ENCODE results near the gene ETFA.

The ETFA gene

DNA sequence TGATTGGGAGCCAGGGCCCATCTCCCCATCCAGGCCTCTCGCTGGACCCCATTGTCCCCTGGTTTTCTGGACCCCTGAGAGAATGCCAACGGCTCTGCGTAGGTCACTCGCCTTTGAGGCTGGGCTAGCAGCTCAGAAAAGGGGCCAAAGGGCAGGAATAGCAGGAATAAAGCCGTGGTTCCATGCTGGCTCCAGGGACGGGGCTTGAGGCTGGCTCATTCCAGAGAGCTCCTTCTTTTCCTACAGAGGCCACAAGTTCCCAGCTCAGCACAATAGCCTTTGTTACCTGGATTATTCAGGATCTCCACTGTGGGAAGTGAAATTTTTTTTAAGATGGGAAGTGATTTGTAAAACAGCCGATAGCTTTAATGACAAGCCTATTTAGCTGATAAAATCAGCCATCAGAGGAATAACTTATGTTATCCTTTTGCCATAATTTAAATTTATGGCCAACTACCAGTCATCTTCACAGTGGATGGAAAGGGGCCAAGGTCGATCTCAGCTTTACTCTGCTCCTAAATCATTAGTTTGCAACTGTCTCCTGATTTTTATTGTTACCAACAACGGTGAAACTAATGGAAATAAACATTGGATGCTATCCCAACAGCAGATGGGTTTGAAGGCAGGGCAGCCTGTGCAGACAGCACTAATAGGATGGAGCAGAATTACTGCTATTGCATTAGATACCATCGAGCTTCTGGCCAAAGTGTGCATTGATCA lies 127.2 kb downstream of the ETFA start:
- TF ChIP-seq ZFP30 (CRISPR knock-in tag; IDR thresholded peaks at IDR 0.05) (no peak), ISL1 (CRISPR knock-in tag; IDR thresholded peaks at IDR 0.05) (peak; percentile 79)
- TF ChIP-seq, protein P1, sequence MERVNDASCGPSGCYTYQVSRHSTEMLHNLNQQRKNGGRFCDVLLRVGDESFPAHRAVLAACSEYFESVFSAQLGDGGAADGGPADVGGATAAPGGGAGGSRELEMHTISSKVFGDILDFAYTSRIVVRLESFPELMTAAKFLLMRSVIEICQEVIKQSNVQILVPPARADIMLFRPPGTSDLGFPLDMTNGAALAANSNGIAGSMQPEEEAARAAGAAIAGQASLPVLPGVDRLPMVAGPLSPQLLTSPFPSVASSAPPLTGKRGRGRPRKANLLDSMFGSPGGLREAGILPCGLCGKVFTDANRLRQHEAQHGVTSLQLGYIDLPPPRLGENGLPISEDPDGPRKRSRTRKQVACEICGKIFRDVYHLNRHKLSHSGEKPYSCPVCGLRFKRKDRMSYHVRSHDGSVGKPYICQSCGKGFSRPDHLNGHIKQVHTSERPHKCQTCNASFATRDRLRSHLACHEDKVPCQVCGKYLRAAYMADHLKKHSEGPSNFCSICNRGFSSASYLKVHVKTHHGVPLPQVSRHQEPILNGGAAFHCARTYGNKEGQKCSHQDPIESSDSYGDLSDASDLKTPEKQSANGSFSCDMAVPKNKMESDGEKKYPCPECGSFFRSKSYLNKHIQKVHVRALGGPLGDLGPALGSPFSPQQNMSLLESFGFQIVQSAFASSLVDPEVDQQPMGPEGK (CRISPR knock-in tag; IDR thresholded peaks at IDR 0.05; ENCODE audit: borderline replicate concordance) = 0 out of 2 replicates have a peak, but pooled peaks have one; percentile 16
- ATAC-seq = peak; percentile 69

DNA sequence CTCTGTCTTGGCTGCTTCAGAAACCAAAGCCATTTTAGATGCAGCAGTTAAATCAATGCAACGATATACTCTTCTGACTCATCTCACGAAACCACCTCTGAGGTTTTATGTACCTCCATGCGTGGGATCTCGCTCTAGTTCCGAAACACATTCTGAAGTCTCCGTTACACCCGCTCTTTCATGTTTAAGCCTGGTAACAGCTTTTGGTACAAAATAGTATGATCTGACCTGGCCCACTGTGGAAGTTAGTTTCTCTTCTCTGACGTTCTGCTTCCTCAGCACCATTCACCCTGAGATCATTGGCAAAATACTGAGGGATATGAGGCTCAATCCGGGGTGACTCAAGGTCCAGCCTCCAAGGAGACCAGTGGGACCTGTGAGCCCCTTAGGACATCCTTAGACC lies 129.6 kb downstream of the ETFA start:
- no peak for ATAC-seq
- TF ChIP-seq ZC3H10 (CRISPR knock-in tag; IDR thresholded peaks at IDR 0.05) (no peak), GLIS3 (CRISPR knock-in tag; IDR thresholded peaks at IDR 0.05) (no peak), ZNF8 (CRISPR knock-in tag; IDR thresholded peaks at IDR 0.05) (no peak), OSR1 (CRISPR knock-in tag; IDR thresholded peaks at IDR 0.05) (no peak), PPARA (CRISPR knock-in tag; IDR thresholded peaks at IDR 0.05; ENCODE audit: borderline replicate concordance) (no peak), ZFP3 (CRISPR knock-in tag; IDR thresholded peaks at IDR 0.05) (no peak), ESRRG (CRISPR knock-in tag; IDR thresholded peaks at IDR 0.05) (no peak), TCF4 (CRISPR knock-in tag; IDR thresholded peaks at IDR 0.05; ENCODE audit: borderline replicate concordance) (no peak), CSDC2 (CRISPR knock-in tag; IDR thresholded peaks at IDR 0.05) (no peak)
- TF ChIP-seq, protein P2, sequence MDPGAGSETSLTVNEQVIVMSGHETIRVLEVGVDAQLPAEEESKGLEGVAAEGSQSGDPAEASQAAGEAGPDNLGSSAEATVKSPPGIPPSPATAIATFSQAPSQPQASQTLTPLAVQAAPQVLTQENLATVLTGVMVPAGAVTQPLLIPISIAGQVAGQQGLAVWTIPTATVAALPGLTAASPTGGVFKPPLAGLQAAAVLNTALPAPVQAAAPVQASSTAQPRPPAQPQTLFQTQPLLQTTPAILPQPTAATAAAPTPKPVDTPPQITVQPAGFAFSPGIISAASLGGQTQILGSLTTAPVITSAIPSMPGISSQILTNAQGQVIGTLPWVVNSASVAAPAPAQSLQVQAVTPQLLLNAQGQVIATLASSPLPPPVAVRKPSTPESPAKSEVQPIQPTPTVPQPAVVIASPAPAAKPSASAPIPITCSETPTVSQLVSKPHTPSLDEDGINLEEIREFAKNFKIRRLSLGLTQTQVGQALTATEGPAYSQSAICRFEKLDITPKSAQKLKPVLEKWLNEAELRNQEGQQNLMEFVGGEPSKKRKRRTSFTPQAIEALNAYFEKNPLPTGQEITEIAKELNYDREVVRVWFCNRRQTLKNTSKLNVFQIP (CRISPR knock-in tag; IDR thresholded peaks at IDR 0.05; ENCODE audit: borderline replicate concordance, low read depth) = no peak
- TF ChIP-seq, protein P3, sequence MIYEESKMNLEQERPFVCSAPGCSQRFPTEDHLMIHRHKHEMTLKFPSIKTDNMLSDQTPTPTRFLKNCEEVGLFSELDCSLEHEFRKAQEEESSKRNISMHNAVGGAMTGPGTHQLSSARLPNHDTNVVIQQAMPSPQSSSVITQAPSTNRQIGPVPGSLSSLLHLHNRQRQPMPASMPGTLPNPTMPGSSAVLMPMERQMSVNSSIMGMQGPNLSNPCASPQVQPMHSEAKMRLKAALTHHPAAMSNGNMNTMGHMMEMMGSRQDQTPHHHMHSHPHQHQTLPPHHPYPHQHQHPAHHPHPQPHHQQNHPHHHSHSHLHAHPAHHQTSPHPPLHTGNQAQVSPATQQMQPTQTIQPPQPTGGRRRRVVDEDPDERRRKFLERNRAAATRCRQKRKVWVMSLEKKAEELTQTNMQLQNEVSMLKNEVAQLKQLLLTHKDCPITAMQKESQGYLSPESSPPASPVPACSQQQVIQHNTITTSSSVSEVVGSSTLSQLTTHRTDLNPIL (CRISPR knock-in tag; IDR thresholded peaks at IDR 0.05; ENCODE audit: low read depth) = no peak
- TF ChIP-seq, protein P4, sequence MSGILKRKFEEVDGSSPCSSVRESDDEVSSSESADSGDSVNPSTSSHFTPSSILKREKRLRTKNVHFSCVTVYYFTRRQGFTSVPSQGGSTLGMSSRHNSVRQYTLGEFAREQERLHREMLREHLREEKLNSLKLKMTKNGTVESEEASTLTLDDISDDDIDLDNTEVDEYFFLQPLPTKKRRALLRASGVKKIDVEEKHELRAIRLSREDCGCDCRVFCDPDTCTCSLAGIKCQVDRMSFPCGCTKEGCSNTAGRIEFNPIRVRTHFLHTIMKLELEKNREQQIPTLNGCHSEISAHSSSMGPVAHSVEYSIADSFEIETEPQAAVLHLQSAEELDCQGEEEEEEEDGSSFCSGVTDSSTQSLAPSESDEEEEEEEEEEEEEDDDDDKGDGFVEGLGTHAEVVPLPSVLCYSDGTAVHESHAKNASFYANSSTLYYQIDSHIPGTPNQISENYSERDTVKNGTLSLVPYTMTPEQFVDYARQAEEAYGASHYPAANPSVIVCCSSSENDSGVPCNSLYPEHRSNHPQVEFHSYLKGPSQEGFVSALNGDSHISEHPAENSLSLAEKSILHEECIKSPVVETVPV (CRISPR knock-in tag; IDR thresholded peaks at IDR 0.05) = no peak

DNA sequence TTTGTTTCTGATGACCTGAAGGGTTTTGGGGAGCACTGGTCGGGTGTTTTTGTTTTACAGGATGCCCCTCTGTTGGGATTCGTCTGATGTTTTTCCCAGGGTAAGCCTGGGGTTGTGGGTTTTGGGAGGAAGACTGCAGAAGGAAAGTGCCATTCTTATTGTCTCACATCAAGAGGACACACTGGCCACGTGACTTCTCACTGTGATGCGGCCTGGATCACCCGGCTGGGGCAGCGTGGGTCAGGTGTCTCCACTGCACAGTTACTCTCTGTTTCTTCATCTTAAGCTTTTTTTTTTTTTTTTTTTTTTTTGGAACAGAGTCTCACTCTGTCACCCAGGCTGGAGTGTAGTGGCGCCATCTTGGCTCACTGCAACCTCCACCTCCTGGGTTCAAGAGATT lies 130.9 kb downstream of the ETFA start:
- no peak for ATAC-seq
- TF ChIP-seq ZNF8 (CRISPR knock-in tag; IDR thresholded peaks at IDR 0.05) (no peak), CSDC2 (CRISPR knock-in tag; IDR thresholded peaks at IDR 0.05) (no peak), GLIS3 (CRISPR knock-in tag; IDR thresholded peaks at IDR 0.05) (no peak), SNAI2 (CRISPR knock-in tag; IDR thresholded peaks at IDR 0.05) (no peak), PPARA (CRISPR knock-in tag; IDR thresholded peaks at IDR 0.05; ENCODE audit: borderline replicate concordance) (no peak), ZFP30 (CRISPR knock-in tag; IDR thresholded peaks at IDR 0.05) (no peak), ARNTL (CRISPR knock-in tag; IDR thresholded peaks at IDR 0.05; ENCODE audit: borderline replicate concordance, low read depth) (no peak), TCF4 (CRISPR knock-in tag; IDR thresholded peaks at IDR 0.05; ENCODE audit: borderline replicate concordance) (no peak)
- TF ChIP-seq, protein P4 (CRISPR knock-in tag; IDR thresholded peaks at IDR 0.05) = no peak

DNA sequence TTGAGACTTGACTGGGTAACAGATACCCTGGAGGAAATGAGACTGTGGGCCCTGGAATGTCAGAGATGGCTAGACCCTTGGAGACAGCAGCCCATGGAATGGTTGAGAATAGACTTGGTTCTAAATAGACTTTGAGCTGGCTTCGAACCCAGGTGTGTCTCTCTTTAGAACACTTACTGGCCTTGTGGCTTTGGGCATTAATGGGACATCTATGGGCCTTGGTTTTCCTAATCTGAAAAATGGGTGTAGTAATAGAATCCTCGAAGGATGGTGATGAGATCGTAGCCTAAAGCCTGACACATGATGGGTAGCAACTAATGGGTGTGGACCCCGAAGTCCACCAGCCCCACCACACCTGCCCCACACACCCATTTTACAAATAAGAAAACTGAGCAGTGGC lies 132.2 kb downstream of the ETFA start:
- no peak for ATAC-seq
- TF ChIP-seq ZNF70 (CRISPR knock-in tag; IDR thresholded peaks at IDR 0.05) = no peak
- no peak for TF ChIP-seq SNAI2 (CRISPR knock-in tag; IDR thresholded peaks at IDR 0.05)
- no peak for TF ChIP-seq ZNF565 (CRISPR knock-in tag; conservative IDR thresholded peaks at IDR 0.05; ENCODE audit: low read depth)
- no peak for TF ChIP-seq OSR1 (CRISPR knock-in tag; IDR thresholded peaks at IDR 0.05)
- no peak for TF ChIP-seq ZNF8 (CRISPR knock-in tag; IDR thresholded peaks at IDR 0.05)
- TF ChIP-seq PPARA (CRISPR knock-in tag; IDR thresholded peaks at IDR 0.05; ENCODE audit: borderline replicate concordance) = no peak
- no peak for TF ChIP-seq RARB (CRISPR knock-in tag; IDR thresholded peaks at IDR 0.05)
- TF ChIP-seq TOX (CRISPR knock-in tag; IDR thresholded peaks at IDR 0.05; ENCODE audit: borderline replicate concordance) = no peak
- TF ChIP-seq, protein P3 (CRISPR knock-in tag; IDR thresholded peaks at IDR 0.05; ENCODE audit: low read depth) = no peak
- no peak for TF ChIP-seq ZC3H10 (CRISPR knock-in tag; IDR thresholded peaks at IDR 0.05)
